NCI-H345 treated with DMSO at 0.1 percent for 48 hours (cell line): Measurements from ENCODE around the gene KLHDC7B.
"Not testable (repeated sequence)": the region's sequence is repeated elsewhere in the genome, so short reads cannot be mapped to it uniquely, and the experiment has no call there.

Experiments used
- DNase-seq: peaks from one replicate; lab custom pipeline; 2025; ENCODE audit not compliant: unreplicated experiment; lab: John Stamatoyannopoulos, UW

KLHDC7B gene

DNA sequence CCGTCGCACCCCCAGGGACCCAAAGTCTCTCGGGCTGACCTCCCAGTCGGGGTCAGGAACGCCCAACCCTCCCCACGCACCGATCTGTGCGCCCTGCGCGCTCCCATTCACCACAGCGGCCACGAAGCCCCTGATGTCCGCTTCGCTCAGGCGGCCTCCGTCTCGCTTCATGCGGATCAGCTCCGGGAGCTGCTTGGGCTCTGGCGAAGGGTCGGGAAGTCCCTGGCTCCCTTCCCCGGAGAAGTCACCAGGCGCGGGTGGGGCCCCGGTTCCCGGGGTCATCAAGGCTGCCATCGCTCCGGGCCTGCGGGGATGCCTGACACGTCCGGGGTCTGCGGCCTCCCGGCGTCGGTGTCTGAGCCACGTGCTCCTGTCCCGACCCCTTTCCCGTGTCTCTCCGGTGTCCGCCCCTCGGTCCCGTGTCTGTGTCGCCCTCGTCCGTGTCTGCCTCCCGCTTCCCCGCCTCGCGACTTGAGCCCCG, 16.2 kb upstream of the KLHDC7B start:
- DNase-seq = no peak

DNA sequence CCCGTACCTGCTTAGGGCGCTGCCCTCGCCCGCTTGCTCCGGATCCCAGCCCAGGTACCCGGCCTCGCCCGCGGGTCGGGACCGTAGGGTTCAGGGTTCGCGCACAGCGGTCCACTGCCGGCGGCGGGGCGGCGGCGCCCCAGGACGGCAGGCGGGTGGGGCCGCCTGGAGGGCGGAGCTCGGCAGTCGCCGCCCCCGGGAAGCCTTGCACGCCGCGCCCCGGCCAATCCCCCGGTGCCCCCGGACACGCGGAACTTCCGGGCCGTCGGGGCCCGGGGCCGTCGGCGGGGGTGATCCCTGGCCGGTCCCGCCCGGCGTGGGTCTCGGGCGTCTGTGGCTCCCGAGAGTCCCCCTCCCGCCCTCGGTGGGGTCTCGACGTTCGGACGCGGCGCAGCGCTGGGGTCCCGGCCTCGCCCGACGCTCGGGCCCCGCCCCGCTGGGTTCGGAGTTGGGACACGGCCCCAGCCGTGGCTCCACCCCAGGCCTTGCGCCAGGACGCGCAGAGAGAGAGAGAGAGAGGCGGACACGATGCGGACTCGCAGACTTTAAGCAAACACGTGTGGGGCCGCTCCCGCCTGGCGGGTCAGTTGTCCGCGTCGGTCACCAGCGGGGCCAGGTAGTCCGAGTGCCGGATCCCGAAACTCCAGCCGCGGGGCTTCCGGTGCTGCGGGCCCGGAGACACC, 15.7 kb upstream of the KLHDC7B start, which contains the start of gene TYMP:
TSS of gene TYMP (minus strand) at position 116 of the 683 bp plus-strand sequence. CDS start 303 bp downstream, outside the sequence.
- DNase-seq = no peak

DNA sequence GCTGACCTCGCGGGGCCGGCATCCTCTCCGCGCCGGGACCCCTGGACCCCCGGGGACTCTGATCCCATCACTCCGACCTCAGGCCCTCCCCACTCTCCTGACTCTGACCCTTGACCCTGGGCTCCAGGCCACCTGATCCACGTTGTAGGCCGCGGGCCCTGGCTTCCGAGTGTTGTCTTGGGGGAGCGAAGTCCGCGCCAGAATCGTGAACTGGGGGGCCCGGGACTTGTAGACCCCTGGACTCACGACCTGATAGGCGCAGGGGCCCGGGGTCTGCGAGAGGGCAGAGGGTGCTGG, 15.2 kb upstream of the KLHDC7B start:
- DNase-seq = no peak

DNA sequence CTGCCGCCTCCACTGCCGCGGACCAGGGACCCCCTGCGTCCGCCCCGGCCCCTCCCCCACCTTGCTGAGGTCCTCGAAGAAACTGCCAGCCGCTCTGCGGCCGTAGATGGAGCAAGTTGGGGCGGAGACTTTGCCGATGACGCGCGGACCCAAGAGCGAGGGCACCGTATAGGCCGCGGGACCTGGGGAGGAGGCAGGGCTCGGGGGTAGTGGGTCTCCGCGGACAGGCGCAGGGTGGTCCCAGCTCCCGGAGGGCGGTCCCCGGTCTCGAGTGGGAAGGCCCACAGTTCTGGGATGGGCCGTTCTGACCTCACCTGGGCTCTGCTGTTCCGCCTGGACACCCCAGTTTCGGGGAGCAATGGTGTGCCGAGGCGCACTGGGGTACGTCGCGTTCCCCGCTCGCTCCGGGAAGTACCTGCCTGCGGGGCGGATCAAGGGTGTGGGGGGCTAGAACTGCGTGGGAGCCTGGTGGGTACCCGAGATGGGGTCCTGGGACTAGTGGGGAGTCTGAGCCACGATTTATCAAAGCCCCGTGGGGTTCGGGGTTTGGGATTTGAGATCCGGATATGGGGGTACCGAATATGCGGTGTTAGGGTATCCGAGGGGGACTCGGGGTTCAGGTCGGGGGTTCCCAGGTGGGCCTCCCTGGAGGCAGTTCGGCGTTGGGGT, 14.7 kb upstream of the KLHDC7B start:
- DNase-seq = no peak

DNA sequence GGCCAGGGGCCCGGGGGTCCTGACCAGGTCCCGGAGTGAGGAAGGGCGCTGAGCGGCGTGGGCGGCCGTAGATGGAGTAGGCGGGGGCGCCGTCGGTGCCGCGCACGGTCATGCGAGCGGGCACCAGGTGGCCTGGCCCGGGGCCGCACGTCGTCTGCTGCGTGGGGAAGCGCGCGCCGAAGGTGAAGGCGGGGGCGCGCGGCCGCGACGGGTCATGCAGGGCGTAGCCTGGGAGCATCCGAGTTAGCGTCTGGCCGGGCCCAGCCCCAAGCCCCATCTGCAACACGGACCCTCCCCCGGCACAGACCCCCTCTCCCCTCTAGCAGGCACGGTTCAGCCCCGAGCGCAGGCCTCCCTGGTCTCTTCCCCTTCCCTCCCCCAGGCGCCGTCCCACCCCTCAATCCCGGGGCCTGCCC, 14.1 kb upstream of the KLHDC7B start:
- DNase-seq = no peak

DNA sequence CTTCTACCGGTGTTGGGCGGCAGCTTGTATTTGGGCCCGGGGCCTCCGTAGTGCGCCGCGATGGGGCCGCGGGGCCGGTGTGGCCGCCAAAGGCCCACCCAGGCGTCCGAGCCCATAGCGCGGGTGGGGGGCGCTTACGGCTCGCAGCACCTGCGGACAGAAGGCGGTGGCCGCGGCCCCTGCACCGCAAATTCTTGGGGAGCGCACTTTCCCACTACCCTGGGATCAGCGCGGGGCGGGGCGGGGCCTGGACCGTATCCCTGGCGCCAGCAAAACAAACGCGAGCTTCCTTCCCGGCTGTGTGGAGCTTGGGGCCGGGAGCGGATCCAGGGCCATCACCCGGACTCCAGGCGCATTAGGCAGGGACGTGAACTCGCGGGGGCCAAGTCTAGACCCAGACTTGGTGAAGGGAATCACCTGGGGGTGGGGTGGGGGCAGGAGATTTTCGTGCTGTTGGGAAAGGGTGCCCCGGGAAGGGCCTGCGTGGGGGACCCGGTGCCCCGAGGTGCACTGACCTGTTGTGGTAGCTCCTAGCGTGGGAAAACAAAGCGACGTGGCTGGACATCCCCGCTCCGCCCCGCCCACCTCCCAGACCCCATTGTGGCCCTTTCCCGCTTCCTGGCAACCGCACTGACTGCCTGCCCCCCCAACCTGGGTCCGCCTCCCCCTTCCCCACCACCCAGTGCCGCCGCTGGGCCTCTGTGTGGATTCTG, 13.6 kb upstream of the KLHDC7B start:
- no peak for DNase-seq

DNA sequence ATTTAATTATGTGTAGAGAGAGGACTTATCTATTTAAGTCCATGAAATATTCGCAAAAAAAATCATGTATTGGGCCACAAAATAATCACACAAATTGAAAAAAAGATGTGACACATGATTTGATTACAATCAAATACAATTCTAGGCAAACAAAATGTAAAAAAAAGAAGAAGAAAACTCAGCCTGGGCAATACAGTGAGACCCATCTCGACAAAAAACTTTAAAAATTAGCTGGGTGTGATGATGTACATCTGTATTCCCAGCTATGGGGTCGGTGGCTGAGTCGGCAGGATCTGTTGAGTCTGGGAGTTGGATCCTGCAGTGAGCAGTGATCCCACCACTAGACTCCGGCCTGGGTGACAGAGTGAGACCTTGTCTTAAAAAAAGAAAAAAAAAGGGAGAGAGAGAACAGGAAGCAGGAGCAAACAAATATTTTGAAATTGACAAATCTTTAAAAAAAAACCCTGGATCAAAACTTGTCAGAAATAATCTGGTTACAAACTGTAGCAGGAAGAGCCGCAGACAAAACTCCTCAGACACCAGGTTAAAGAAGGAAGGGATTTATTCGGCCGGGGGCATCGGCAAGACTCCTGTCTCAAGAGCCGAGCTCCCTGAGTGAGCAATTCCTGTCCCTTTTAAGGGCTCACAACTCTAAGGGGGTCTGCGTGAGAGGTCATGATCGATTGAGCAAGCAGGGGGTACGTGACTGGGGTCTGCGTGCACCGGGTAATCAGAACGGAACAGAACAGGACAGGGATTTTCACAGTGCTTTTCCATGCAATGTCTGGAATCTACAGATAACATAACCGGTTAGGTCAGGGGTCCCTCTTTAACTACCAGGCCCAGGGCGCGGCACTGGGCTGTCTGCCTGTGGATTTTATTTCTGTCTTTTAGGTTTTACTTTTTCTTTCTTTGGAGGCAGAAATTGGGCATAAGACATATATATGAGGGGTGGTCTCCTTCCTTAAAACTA, 12.6 kb upstream of the KLHDC7B start:
- DNase-seq = no peak

DNA sequence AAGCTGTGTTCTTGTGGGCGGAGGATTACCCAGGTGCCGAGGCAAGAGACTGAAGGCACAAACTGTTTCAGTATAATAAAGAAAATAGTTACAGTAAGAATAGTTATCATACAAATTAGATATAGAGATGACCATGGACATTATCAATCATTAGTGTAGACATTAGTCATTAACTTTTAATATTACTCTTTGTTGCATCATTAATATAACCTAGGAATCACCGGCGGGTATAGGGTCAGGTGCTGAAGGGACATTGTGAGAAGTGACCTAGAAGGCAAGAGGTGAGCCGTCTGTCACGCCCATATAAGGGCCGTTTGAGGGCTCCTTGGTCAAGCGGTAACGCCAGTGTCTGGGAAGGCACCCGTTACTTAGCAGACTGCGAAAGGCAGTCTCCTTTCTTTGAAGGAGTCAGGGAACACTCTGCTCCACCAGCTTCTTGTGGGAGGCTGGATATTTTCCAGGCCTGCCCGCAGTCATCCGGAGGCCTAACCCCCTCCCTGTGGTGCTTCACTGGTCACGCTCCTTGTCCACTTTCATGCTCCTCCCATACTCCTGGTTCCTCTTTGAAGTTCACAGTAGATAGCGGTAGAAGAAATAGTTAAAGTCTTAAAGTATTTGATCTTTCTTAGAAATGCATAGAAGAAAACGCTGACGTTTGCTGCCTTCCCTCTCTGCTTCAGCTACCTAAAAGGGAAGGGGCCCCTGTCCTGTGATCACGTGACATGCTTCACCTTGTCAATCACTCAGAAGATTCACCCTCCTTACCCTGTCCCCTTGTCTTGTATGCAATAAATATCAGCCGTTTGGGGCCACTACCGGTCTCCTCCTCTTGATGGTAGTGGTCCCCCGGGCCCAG, 11.6 kb upstream of the KLHDC7B start:
- not testable (repeated sequence) for DNase-seq

DNA sequence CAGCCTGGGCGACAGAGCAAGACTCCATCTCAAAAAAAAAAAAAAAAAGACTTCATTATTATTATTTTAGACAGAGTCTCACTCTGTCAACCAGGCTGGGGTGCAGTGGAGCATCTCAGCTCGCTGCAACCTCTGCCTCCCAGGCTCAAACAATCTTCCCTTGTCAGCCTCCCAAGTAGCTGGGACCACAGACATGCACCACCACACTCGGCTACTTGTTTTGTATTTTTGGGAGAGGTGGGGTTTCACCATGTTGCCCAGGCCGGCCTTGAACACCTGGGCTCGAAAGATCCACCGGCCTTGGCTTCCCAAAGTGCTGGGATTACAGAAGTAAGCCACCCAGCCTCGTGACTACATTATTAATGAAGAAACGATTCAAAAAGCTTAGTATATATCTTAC, 10.6 kb upstream of the KLHDC7B start:
- no peak for DNase-seq

DNA sequence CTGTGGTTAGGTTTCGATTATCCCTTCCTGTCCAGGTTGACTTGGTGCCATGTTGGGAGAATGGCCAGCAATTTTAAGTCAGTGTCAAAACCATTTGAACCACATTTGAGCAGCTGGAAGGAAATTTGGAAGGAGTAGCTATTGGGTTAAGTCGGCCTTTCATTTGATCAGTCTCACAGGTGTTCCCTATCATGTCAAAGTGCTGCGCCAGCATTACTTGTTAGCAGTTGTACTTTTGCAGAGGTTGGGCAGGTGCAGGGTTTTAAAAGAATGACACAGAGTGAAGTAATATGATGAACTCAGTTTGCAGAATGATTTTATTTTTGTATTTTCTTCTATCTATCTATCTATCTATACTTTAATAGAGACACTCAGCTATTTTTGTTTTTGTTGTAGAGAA, 9.5 kb upstream of the KLHDC7B start:
- no peak for DNase-seq

DNA sequence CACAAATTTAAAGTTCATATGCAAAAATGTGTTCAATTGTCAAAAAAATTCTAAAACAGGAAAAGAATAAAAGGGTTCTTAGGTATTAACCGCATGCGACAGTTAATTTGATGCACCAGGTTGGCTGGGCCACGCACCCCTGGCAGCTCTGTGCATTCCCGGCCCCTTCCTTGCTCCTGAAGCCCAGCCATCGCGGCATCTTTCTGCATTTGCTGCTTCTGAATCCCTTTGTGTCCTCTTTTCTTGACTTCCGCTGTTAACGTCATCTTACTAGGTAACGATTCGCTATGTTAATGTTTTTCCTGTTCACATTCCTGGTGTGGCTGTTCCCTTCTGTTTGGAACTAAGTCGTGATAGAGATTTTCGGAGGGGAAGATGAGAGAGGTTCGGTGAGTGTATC, 7.9 kb upstream of the KLHDC7B start:
- no peak for DNase-seq

DNA sequence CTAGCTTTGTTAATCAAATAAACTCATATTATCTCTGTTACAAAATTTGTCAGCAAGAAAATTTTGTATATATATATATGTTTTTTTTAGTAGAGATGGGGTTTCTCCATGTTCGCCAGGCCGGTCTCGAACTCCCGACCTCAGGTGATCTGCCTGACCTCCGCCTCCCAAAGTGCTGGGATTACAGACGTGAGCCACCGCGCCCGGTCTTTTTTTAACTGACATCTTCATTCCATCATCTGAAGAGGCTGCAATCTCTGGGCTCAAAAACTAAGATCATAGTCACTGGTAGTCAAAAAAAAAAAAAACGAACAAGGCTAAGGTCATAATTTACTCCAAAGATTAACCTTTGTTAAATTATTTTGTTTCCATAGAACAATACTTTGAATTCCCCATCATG, 5.3 kb upstream of the KLHDC7B start:
- no peak for DNase-seq

DNA sequence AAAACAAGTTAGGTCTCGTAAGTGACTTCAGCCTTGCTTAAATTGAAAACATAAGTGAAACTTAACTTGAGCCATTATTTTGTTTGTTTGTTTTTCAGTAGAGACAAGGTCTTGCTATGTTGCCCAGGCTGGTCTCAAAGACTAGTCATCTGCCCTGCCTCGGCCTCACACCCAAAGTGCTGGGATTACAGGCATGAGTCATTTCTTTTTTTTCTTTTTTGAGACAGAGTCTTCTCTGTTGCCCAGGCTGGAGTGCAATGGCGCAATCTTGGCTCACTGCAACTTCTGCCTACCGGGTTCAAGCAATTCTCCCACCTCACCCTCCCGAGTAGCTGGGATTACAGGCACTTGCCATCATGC, 4.1 kb upstream of the KLHDC7B start:
- DNase-seq = not testable (repeated sequence)

DNA sequence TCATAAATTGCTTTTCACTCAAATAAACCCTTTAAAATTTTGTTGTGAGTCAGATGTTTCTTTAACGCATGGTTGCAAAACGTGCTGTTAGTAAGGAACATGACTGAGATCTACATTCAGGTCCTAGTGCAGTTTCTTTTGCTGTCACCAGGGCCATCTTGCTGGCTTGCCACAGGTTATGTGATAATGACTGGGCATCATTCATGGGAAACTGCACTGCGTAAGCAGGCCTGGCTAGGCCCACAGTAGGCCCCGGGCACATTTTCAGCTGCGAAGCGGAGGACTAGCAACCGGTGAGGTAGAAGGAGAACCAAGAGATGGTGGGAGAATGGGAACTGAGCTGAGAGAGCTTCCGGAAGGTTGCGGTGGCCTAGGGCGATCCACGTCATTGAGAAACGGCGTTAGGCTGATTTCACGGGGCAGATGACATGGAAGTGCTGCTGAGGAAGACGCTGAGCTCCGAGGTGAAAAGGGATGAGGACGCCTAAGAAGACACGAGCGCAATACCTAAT, 3.2 kb upstream of the KLHDC7B start:
- DNase-seq = no peak

DNA sequence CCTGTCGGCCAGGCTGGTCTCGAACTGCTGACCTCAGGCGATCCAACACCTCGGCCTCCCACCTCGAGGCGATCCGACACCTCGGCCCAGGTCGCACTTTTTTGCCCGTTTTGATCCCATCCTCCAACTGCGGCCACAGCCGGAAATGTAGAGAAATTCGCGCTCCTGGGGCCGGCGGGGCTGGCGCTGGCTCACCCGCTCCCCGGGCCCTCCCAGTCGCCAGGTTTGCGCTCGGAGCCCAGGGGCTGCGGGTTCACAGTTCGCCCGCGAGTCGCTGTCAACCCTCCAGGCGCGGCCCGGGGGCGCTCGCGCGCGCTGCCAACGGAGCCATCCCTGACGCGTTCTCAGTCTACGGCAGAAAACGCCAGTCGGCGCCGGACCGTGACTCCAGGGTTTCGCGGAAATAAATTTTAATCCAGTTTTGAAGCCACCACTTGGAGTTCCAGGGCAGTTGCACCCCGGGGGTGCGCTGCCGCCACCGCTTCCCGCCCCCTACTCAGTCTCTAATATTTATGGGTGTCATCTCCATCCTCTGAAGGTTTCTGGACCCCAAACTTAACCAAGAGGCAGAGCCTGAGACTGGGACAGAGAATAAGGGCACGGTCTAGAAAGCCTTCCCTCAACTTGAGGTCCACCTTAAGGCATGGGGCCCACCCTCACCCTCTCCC, 1.5 kb upstream of the KLHDC7B start:
- no peak for DNase-seq

DNA sequence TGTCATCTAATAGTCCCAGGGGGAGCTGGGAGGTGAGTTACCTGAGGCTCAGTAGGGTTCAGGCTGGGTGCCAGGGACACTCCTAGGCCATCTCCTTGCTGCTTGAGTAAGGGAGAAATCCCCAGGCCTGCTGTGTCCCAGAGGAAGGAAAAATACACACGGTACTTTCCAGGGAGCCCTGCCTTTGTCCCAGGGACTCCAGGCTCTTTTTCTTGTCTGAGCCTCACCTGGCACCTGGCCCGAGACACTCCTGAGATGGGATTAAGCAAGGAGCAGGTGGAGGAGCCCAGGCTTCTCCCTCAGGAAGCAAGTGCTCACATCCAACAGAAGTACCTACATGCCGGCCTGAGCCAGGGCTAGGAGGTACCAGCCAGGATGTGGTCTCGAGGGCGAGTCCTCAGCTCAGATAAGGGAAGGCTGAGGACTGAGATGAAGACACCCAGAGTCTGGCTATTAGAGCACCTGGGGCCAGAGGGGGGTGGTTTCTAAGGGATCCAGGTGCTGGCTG, 899 bp upstream of the KLHDC7B start:
- no peak for DNase-seq

DNA sequence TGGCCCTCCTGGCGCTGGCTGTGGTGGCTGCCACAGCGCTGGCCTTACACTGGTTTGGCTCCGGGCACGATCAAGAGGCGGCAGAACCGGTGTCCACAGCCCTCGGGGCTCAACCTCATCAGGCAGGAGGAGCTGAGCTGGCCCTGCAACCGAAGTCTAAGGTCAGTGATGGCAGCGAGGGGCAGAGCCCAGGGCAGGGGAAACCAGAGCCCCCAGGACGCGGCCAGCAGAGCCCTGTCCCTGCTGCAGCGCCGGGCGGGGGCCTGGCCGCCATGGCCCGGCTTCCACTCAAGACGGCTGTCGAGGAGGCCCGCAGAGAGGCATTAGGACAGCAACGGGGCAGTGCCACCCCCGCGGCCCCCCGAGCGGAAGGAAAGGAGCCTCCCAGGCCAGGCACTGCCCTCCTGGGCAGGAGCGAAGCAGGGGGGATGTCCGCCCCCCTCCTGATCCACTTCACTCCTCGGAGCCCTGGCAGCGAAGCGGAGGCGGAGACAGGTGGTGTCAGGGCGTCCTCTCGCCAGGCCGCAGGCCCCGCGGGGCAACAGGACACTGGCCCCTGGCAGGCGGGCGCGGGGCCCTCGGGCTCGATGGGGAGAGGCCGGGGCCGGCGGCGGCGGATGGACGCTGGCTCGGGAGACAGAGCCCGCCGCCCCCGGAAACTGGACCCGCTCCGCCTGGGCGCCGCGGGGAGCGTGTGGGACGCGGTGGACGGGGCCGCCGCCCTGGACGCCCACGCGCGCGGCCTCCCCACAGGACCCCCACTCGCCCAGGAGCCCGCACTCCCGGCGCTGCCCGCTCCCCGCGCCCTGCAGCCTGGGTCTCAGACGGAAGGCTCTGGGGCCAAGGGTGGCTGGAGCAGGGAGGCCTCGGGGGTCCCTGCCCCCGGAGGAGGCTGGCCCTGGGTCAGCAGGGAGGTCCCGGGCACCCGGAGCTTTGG, 895 bp downstream of the KLHDC7B start:
- DNase-seq = no peak
